Nephron progenitor cell (in vitro differentiated cells): ENCODE results near the gene GJB1.

ENCODE experiments used
- DNase-seq: peaks from one replicate; pipeline ENCODE4 v3.0.0; 2021
- H3K27ac Mint-ChIP-seq: 2 replicates; pipeline ENCODE4 v1.8.0; 2021; ENCODE audit warnings: mild to moderate bottlenecking, moderate library complexity, mixed read lengths
- H3K27me3 Mint-ChIP-seq: 2 replicates; pipeline ENCODE4 v1.8.0; 2021; ENCODE audit warnings: mild to moderate bottlenecking, low read depth, mixed read lengths; ENCODE audit not compliant: poor library complexity
- H3K36me3 Mint-ChIP-seq: 2 replicates; pipeline ENCODE4 v1.8.0; 2021; ENCODE audit warnings: low read depth, mixed read lengths
- H3K4me1 Mint-ChIP-seq: 2 replicates; pipeline ENCODE4 v1.8.0; 2021; ENCODE audit warnings: mixed read lengths
- H3K4me3 Mint-ChIP-seq: 2 replicates; pipeline ENCODE4 v1.8.0; 2021; ENCODE audit warnings: mild to moderate bottlenecking, moderate library complexity, mixed read lengths
- H3K9me3 Mint-ChIP-seq: 2 replicates; pipeline ENCODE4 v1.8.0; 2021; ENCODE audit warnings: mild to moderate bottlenecking, moderate library complexity, mixed read lengths
- CTCF ChIP-seq: fragments of 200-600 bp; sonication (generic); IDR thresholded peaks from 2 replicates; pipeline ENCODE4 v1.5.0; 2021; ENCODE audit warnings: antibody characterized with exemption

GJB1 gene

DNA sequence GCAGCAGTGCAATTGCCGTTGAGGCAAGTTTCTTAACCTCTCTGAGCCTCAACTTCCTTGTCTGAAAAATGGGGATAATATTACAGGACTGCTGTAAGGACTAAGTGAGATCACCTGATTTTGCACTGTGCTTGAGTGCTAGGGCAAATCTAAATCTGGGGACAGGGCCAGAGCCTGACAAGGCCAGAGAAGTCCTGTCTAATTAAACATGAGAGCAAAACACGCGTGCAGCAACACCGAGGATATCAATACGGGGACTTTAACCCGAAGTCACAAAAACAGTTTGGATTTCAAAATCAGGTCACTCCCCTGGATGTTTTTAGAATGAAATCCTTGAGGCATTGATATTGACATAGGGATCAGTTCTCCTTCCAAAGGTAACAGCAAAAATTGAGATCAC lies 5.7 kb upstream of the GJB1 start:
- DNase-seq, result no peak
- Mint-ChIP-seq H3K4me3 (no peak overlapping the region), H3K9me3 (peaks cover 49% of the 10 kb centered on the region), H3K27me3 (no peaks in the 10 kb centered on the region), H3K4me1 (peaks cover 31% of the 10 kb centered on the region), H3K27ac (no peak overlapping the region), H3K36me3 (no peaks in the 10 kb centered on the region)
- TF ChIP-seq CTCF, result no peak

DNA sequence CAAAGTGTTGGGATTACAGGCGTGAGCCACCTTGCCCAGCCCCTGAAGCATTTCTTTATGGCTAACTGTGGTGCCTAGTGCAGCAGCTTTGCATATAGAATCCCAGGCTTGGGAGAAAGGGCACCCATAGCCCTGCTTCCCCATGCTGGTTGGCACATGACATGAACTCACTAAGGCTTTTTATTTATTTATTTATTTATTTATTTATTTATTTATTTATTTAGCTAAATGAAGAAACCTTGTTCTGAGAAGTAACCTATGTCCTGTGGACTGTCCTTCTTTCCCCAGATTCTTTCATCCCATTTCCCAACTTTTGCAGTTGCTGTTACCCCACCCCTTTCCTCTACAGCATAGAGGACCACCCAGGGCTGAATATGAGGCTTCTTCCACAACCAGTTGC lies 1.9 kb upstream of the GJB1 start:
- peaks cover 47% of the 10 kb centered on the region for H3K4me1 Mint-ChIP-seq

DNA sequence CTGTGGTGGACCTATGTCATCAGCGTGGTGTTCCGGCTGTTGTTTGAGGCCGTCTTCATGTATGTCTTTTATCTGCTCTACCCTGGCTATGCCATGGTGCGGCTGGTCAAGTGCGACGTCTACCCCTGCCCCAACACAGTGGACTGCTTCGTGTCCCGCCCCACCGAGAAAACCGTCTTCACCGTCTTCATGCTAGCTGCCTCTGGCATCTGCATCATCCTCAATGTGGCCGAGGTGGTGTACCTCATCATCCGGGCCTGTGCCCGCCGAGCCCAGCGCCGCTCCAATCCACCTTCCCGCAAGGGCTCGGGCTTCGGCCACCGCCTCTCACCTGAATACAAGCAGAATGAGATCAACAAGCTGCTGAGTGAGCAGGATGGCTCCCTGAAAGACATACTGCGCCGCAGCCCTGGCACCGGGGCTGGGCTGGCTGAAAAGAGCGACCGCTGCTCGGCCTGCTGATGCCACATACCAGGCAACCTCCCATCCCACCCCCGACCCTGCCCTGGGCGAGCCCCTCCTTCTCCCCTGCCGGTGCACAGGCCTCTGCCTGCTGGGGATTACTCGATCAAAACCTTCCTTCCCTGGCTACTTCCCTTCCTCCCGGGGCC lies 1.2 kb downstream of the GJB1 start:
- Mint-ChIP-seq H3K36me3 (no peaks in the 10 kb centered on the region), H3K4me3 (no peak overlapping the region), H3K27ac (no peak overlapping the region), H3K27me3 (peaks cover 4% of the 10 kb centered on the region), H3K4me1 (peaks cover 30% of the 10 kb centered on the region), H3K9me3 (peaks cover 58% of the 10 kb centered on the region)
- no peak for TF ChIP-seq CTCF
- no peak for DNase-seq

More for the DNA sequence above, 1.9 kb upstream of the GJB1 start:
- no peak for TF ChIP-seq CTCF
- Mint-ChIP-seq H3K27ac (no peak overlapping the region), H3K27me3 (peaks cover 4% of the 10 kb centered on the region), H3K36me3 (no peaks in the 10 kb centered on the region), H3K4me3 (no peak overlapping the region), H3K9me3 (peaks cover 53% of the 10 kb centered on the region)
- no peak for DNase-seq

- H3K4me3 Mint-ChIP-seq, result no peak overlapping the region
- peaks cover 4% of the 10 kb centered on the region for H3K27me3 Mint-ChIP-seq
- no peak for DNase-seq
- H3K27ac Mint-ChIP-seq, result no peak overlapping the region
- no peaks in the 10 kb centered on the region for H3K36me3 Mint-ChIP-seq
- H3K4me1 Mint-ChIP-seq, result peaks cover 30% of the 10 kb centered on the region
- peaks cover 65% of the 10 kb centered on the region for H3K9me3 Mint-ChIP-seq
- no peak for TF ChIP-seq CTCF
These were observed 2.0 kb downstream of the GJB1 start for GRCh38 chrX:71225009-71225408.

DNA sequence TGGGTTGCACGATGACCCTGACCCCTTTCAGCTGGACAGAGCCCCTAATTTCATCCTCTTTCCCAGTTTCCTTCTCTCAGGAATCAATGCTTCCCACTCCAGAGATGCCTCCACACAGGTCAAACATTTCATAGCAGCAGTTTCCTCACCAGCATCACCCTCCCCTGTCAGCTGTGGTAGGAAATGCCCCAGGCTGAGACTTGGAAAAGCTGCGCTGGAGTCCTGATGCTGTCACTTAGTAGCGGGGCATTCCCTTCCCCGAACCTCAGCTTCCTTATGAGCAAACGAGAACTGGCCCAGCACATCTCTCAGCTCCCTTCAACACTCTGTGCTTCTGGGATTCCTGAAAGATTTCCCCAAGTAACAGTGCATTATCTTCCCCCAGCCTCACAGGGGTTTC lies 2.7 kb downstream of the GJB1 start:
- peaks cover 68% of the 10 kb centered on the region for H3K9me3 Mint-ChIP-seq

More for the DNA sequence above, 2.7 kb downstream of the GJB1 start:
- H3K4me1 Mint-ChIP-seq, result peaks cover 30% of the 10 kb centered on the region
- no peak for DNase-seq
- no peak overlapping the region for H3K4me3 Mint-ChIP-seq
- peaks cover 4% of the 10 kb centered on the region for H3K27me3 Mint-ChIP-seq
- H3K36me3 Mint-ChIP-seq, result no peaks in the 10 kb centered on the region
- TF ChIP-seq CTCF, result no peak
- no peak overlapping the region for H3K27ac Mint-ChIP-seq
